Measurements from ENCODE around the gene ASIC1. TPM values are rescaled to one million over a fixed set of nuclear protein-coding genes. Genes with fewer than 3 reads are reported as not detected.

ASIC1 gene
- total and polyA plus RNA-seq, 7 donors: 1.3 to 6.9 (median 4.2) TPM; not detected in 1

- WGBS, 2 donors: 75 to 87% methylated on average over 5 of the region's 5 CpGs
- H3K27ac ChIP-seq: peak overlapping the region; percentile 96 to 99 (median 98)
- intact Hi-C loops (cut with DNase I): no loop called here
Observed at GRCh38 chr12:50086148-50086547, 28.8 kb downstream of the ASIC1 start.

GRCh38 chr12:50087151-50087550 lies 29.8 kb downstream of the ASIC1 start:
- H3K9me3 ChIP-seq: no peaks in the 10 kb centered on the region
- no peak for DNase-seq
- H3K27ac ChIP-seq: no peak overlapping the region
- intact Hi-C loops (cut with DNase I): no loop called here
- WGBS, 2 donors: 79 to 87% methylated on average over 9 of the region's 9 CpGs
- H3K27me3 ChIP-seq: no peaks in the 10 kb centered on the region
- H3K36me3 ChIP-seq: peaks cover 18 to 57% (median 48%) of the 10 kb centered on the region in 4 donors
- no peak for TF ChIP-seq POLR2AphosphoS5 (IDR thresholded peaks at IDR 0.05)
- TF ChIP-seq CTCF (IDR thresholded peaks at IDR 0.05): no peak
- no peak overlapping the region for H3K4me3 ChIP-seq
- peaks cover 0 to 24% (median 11%) of the 10 kb centered on the region in 4 donors for H3K4me1 ChIP-seq

More at GRCh38 chr12:50086148-50086547, 28.8 kb downstream of the ASIC1 start:
- Histone ChIP-seq H3K4me3 (peak overlapping the region in 3 of 4 donors; percentile 89 to 99 (median 92)), H3K27me3 (no peaks in the 10 kb centered on the region), H3K36me3 (peaks cover 9 to 46% (median 39%) of the 10 kb centered on the region in 4 donors), H3K9me3 (no peaks in the 10 kb centered on the region), H3K4me1 (peaks cover 0 to 24% (median 11%) of the 10 kb centered on the region in 4 donors)
- no peak for TF ChIP-seq EP300 (IDR thresholded peaks at IDR 0.05)
- TF ChIP-seq POLR2AphosphoS5 (IDR thresholded peaks at IDR 0.05): no peak
- no peak for TF ChIP-seq POLR2A (IDR thresholded peaks at IDR 0.05)
- TF ChIP-seq CTCF (IDR thresholded peaks at IDR 0.05): no peak
- DNase-seq: no peak

- no peak for DNase-seq
- Histone ChIP-seq H3K27ac (no peak overlapping the region), H3K9me3 (no peaks in the 10 kb centered on the region), H3K36me3 (peaks cover 18 to 65% (median 56%) of the 10 kb centered on the region in 4 donors), H3K4me1 (peaks cover 0 to 24% (median 11%) of the 10 kb centered on the region in 4 donors), H3K4me3 (no peak overlapping the region), H3K27me3 (no peaks in the 10 kb centered on the region)
- intact Hi-C loops (cut with DNase I): no loop called here
- TF ChIP-seq CTCF (IDR thresholded peaks at IDR 0.05): no peak
- no peak for TF ChIP-seq EP300 (IDR thresholded peaks at IDR 0.05)
- no peak for TF ChIP-seq POLR2A (IDR thresholded peaks at IDR 0.05)
- TF ChIP-seq POLR2AphosphoS5 (IDR thresholded peaks at IDR 0.05): no peak
- WGBS, 2 donors: 76 to 83% methylated on average over 3 of the region's 3 CpGs
Observed at GRCh38 chr12:50087995-50088394, 30.6 kb downstream of the ASIC1 start.

DNA sequence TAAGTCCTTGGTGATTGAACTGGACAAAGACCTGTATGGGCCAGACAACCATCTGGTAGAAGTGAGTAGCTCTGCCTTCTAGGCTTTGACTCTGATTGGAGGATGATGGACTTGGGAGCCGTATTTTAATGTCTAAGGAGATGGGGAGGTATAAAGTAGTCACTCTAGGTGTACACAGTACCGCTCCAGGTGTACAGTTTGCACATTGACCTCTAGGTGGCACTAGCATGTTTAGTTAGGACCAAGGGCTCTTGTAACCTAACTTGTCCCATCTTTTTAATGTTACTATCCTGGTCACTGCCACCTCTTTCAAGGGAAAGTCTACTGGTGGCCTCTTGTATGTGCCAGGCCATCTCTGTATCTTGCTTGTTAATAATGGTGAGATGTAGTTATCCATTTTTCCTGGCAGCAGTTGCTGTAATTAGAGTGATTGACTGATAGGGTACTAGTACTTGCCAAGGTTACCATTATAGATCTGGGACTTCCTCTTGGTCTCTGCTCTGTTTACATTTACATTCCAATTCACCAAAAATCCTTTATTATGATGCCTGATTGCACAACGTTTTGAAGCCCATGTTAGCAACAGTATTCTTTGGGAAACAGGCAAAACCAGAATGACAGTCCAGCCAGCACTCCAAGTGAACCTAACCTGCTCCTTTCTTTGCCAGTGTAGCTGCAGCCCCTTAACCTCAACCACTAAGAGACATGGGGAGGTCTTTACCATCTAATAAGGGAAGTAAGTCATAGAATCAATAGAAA lies 31.4 kb downstream of the ASIC1 start:
- intact Hi-C loops (cut with DNase I): no loop called here
- no peaks in the 10 kb centered on the region for H3K9me3 ChIP-seq
- no peak overlapping the region for H3K27ac ChIP-seq
- no peaks in the 10 kb centered on the region for H3K27me3 ChIP-seq
- TF ChIP-seq POLR2A (IDR thresholded peaks at IDR 0.05) (no peak), CTCF (IDR thresholded peaks at IDR 0.05) (peak; percentile 36 to 72 (median 64))
- no peak for DNase-seq
- peaks cover 18 to 73% (median 63%) of the 10 kb centered on the region in 4 donors for H3K36me3 ChIP-seq
- no peak overlapping the region for H3K4me3 ChIP-seq
- 9 to 35% methylated on average over 3 of the region's 3 CpGs for WGBS, 2 donors
- H3K4me1 ChIP-seq: peaks cover 0 to 24% (median 11%) of the 10 kb centered on the region in 4 donors
